ENCODE measurements around the gene CXCR4. TPM values are rescaled to one million over a fixed set of nuclear protein-coding genes. Genes with fewer than 3 reads are reported as not detected.

CXCR4 gene
- total RNA-seq, 2 experiments from 2014 or later, result 56.4 to 57.7 TPM

Other genes with a start within 250 kb of the CXCR4 start
- gene MCM6, start 241.7 kb downstream of the CXCR4 start, total RNA-seq, result 100 to 1,000 TPM; 229 to 232 TPM
- gene DARS1, start 132.5 kb downstream of the CXCR4 start, total RNA-seq, result 100 to 1,000 TPM; 165 to 173 TPM

Measured in activated naive CD8-positive, alpha-beta T cell treated with anti-CD3 and anti-CD28 coated beads for 36 hours (primary cell).